SH-SY5Y (cell line): ENCODE data around the gene H1-8.

ENCODE experiments used
- GATA2 ChIP-seq: IDR thresholded peaks from 2 replicates; pipeline ENCODE4 v1.6.1; 2011; ENCODE audit warnings: mild to moderate bottlenecking, low read depth, low read length
- GATA3 ChIP-seq: IDR thresholded peaks from 2 replicates; pipeline ENCODE4 v1.6.1; 2011; ENCODE audit warnings: low read depth, mild to moderate bottlenecking, low read length, moderate library complexity

H1-8 gene

GRCh38 chr3:129558772-129559564 is 16.0 kb downstream of the H1-8 start:
- TF ChIP-seq GATA2 (no peak), GATA3 (no peak)

DNA sequence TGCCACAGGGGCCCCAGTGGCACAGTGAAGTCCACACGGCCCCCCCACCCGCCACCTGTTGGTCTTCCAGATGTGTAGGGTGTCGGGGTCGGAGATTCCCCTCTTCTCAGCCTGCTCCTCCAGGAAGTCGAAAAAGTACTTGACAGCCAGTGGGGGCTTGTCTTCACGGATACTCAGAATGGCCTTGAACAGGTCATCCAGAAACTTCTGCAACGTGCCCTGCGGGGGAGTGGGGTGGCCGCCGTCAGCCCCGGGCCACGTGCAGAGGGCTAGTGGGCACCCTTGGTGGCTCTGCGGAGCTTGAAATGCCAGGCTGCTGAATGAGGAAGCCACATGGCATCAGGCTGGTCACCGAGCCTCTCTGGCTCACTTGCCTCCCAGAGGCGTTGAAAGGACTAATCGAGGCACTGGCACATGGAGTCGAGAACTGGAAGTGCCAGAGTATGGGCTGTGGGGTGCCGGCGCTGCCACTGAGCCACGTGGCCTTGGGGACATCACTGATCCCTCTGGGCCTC is 16.6 kb downstream of the H1-8 start:
- TF ChIP-seq GATA3 = no peak
- no peak for TF ChIP-seq GATA2

GRCh38 chr3:129560269-129560787 is 17.4 kb downstream of the H1-8 start:
- no peak for TF ChIP-seq GATA3
- no peak for TF ChIP-seq GATA2

GRCh38 chr3:129560911-129561594 is 18.1 kb downstream of the H1-8 start:
- TF ChIP-seq GATA3 (no peak), GATA2 (no peak)

DNA sequence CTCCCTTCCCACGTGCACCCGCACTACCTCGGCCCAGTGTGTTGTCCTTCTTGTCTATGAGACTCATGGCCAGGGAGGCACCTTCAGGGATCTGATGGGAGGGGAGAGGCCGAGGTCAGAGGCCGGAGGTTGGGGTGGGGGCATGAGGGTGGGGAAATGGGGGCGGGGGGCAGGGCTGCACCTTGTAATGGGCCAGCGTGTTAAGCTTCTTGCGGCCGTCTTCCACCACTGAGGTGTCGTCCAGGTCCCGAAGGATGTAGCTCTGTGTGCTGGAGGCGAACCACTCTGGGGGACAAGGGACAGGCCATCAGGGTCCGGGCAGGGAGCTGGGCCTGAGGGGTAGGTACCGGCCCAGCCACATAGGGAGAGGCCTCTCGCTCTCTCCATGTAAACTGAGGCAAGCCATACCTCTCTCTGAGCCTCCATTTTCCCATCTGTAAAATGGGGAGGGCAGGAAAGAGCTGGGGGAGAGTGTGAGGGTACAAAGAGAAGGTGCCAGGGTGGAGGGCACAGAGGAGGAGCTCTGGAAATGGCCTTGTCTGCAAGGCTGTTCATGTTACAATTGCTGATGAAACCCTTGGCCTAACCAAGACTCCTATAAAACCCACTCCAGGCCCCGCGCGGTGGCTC is 18.8 kb downstream of the H1-8 start:
- no peak for TF ChIP-seq GATA3
- no peak for TF ChIP-seq GATA2

GRCh38 chr3:129562803-129563202 is 19.8 kb downstream of the H1-8 start:
- TF ChIP-seq GATA3 (no peak), GATA2 (no peak)

- no peak for TF ChIP-seq GATA3
- TF ChIP-seq GATA2 = no peak
Observed at GRCh38 chr3:129563332-129563731, 20.4 kb downstream of the H1-8 start.

DNA sequence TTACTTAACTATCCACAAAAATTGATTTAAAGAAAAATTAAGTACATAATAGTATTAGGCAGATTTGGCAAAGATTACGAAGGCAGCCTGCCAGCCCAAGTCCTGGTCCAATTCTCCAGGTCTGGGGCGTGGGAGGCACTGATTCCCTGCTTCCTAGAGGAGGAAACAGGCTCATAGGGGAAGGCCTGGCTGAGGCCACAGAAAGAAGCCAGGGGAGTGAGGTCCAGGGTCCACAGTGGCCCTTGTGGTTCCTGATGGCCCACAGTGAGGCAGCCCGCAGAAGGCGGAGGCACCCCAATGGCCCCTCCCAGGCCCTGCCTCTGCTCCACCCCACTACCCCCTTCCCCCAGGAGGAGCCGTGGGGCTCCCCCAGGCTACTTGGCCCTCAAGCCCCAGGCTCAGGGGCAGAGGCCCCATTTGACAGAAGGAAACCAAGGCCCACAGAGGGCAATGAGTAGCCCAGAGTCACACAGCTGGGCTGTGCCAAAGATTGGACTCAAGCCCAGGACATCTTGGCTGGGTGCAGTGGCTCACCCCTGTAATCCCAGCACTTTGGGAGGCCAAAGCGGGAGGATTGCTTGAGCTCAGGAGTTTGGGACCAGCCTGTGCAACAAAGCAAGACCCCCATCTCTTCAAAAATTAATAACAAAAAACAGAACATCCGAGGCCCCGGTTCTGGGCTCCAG is 21.0 kb downstream of the H1-8 start:
- TF ChIP-seq GATA2 = no peak
- TF ChIP-seq GATA3 = no peak

DNA sequence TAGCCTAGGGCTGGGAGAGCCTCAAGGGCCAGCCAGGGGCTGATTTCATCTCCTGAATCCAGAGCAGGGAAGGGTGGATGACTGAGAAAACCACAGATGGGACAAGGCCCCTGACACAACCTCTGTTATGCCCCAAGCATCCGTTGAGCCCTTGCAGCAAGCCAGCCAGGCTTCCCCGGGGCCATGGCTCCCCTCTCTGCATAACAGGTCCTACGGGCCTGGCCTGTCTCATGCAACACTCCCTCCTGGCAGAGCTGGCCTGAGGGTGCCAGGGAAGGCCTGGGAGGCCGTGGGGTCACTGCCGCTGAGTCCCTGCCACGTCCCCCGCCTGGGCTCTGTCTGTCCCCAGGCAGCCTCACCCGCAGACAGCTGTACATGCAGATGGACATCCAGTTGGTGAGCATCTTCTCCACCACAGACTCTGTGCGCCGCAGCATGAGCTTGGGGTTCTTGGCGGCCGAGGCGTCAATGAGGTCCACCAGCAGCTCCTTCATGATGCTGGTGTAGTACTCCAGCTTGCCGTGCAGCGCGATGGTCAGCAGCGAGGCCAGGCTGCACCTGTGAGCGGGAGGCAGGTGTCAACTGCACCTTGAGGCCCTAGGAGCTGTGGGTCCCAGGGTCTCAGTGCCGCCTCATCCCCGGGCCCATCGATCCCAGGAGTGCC is 22.1 kb downstream of the H1-8 start:
- TF ChIP-seq GATA2 (no peak), GATA3 (no peak)

GRCh38 chr3:129565902-129566301 is 22.9 kb downstream of the H1-8 start:
- TF ChIP-seq GATA3 (no peak), GATA2 (no peak)

GRCh38 chr3:129567176-129567705 is 24.3 kb downstream of the H1-8 start:
- TF ChIP-seq GATA3 (no peak), GATA2 (no peak)

- TF ChIP-seq GATA3 (no peak), GATA2 (no peak)
Observed at GRCh38 chr3:129567939-129568338, 25.0 kb downstream of the H1-8 start.

DNA sequence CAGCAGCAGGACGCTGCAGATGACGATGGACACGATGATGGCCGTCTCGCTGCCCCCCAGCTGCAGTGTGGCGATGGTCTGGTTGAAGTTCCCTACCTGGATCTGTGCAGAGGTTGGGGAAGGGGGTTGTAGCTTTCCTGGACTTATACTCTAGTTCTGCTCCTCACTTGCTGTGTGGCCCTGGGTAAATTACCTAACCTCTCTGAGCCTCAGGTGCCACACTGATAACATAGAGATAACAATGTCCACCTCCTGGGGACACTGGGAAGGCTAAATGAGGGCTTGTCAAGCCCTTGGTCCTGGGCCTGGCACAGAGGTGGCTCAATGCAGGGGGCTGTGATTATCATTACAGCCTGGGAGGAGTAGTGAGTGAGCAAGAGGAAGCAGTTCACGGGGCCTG is 26.9 kb downstream of the H1-8 start:
- no peak for TF ChIP-seq GATA2
- TF ChIP-seq GATA3 = no peak
